ENCODE results near the gene ACAA2.

GRCh38 chr18:49762191-49763077 lies 50.9 kb downstream of the ACAA2 start:
- TF ChIP-seq CTCF (IDR thresholded peaks at IDR 0.05) (no peak), POLR2AphosphoS5 (IDR thresholded peaks at IDR 0.05) (no peak), POLR2A (IDR thresholded peaks at IDR 0.05) (no peak)

Measured in prostate gland (tissue), 2 donors.